K562 (cell line): ENCODE measurements around the gene ABCG5. TPM values are rescaled to one million over a fixed set of nuclear protein-coding genes. Genes with fewer than 3 reads are reported as not detected.

Source experiments
- ATAC-seq: fragments of 200-7000 bp; cut with Tn5 transposase; 3 replicates; pipeline ENCODE4 v1.9.1; 2020; ENCODE audit warnings: moderate library complexity
- BruUV-seq: library from RNA; stranded (reverse); fragments of 400-500 nt; replicated peaks from 2 replicates; lab custom pipeline; 2021; lab: Mats Ljungman, UMichigan
- CTCF ChIA-PET: fragments of 300-600 bp; formaldehyde crosslinking; extraction: SDS; loops from one replicate; lab custom pipeline; 2021; ENCODE audit warnings: low intra/inter-chr PET ratio; lab: Yijun Ruan, JAX
- POLR2A ChIA-PET: fragments of 300-600, 350-650 bp; sonication (Branson Sonifier 250); formaldehyde crosslinking; extraction: SDS; loops from one replicate; lab custom pipeline; 2021; ENCODE audit warnings: antibody characterized with exemption, inconsistent platforms; lab: Yijun Ruan, JAX
- DNase-seq, 4 experiments: peaks; one replicate each; pipeline versions ENCODE4 v3.0.0 to v3.0.0-alpha.2; 2011 to 2018; ENCODE audit warnings: low spot score in 3 of 4, mixed read lengths in 3 of 4; ENCODE audit errors: extremely low read depth in 1 of 4
- FAIRE-seq: peaks from 2 replicates; lab custom pipeline; 2011; peaks lifted over from hg19 to GRCh38; lab: Jason Lieb, UNC
- H2AFZ ChIP-seq: 2 replicates; pipeline ENCODE4 v1.6.0; 2011; ENCODE audit warnings: low read depth, low read length, control low read depth, inconsistent platforms
- H3K27ac ChIP-seq: fragments of 200-600 bp; 3 replicates; pipeline ENCODE4 v1.8.0; 2011; ENCODE audit warnings: low read depth, mild to moderate bottlenecking, control low read depth, inconsistent platforms, low read length, moderate library complexity, mixed read lengths; ENCODE audit errors: extremely low read depth
- H3K27me3 ChIP-seq, 2 experiments: fragments of 300-600 bp in 1 of 2; 2 replicates in 1 of 2; 3 replicates in 1 of 2; pipeline versions ENCODE4 v1.6.0 to v1.8.0; 2011; ENCODE audit warnings: inconsistent platforms in 2 of 2, low read length in 2 of 2, mild to moderate bottlenecking in 1 of 2, mixed read lengths in 1 of 2, moderate library complexity in 1 of 2; ENCODE audit not compliant: control insufficient read depth in 2 of 2, insufficient read depth in 2 of 2
- H3K36me3 ChIP-seq: fragments of 300-600 bp; 3 replicates; pipeline ENCODE4 v1.8.0; 2011; ENCODE audit warnings: mild to moderate bottlenecking, low read length, inconsistent platforms; ENCODE audit not compliant: control insufficient read depth, insufficient read depth
- H3K4me1 ChIP-seq, 2 experiments: fragments of 200-600 bp in 1 of 2; replicated peaks in 1 of 2; 2 replicates in 1 of 2; 3 replicates in 1 of 2; pipeline versions ENCODE4 v1.5.1 to v1.8.0; 2011; ENCODE audit warnings: inconsistent platforms in 2 of 2, low read length in 2 of 2, mild to moderate bottlenecking in 1 of 2, mixed read lengths in 1 of 2, moderate library complexity in 1 of 2; ENCODE audit not compliant: control insufficient read depth in 2 of 2, insufficient read depth in 2 of 2
- H3K4me2 ChIP-seq: 2 replicates; pipeline ENCODE4 v1.6.1; 2011; ENCODE audit warnings: low read length, control low read depth, inconsistent platforms, mixed read lengths; ENCODE audit not compliant: insufficient read depth
- H3K4me3 ChIP-seq: fragments of 200-600 bp; sonication (generic), shearing (Covaris generic); 2 replicates; pipeline ENCODE4 v1.5.1; 2016; ENCODE audit warnings: control low read depth, inconsistent platforms
- H3K79me2 ChIP-seq: fragments of 200-600 bp; 3 replicates; pipeline ENCODE4 v1.8.0; 2011; ENCODE audit warnings: low read length, inconsistent platforms; ENCODE audit not compliant: control insufficient read depth, insufficient read depth
- H3K9ac ChIP-seq, 2 experiments: 2 replicates each; pipeline versions ENCODE4 v1.6.0 to v1.6.1; 2011; ENCODE audit warnings: low read depth in 2 of 2, low read length in 2 of 2, control low read depth in 1 of 2, inconsistent platforms in 1 of 2, mild to moderate bottlenecking in 1 of 2, mixed read lengths in 1 of 2; ENCODE audit not compliant: insufficient read depth in 1 of 2
- H3K9me1 ChIP-seq: one replicate; pipeline ENCODE4 v1.6.0; 2011; ENCODE audit warnings: inconsistent platforms, mild to moderate bottlenecking, low read length, moderate library complexity; ENCODE audit not compliant: control insufficient read depth, insufficient read depth
- H3K9me3 ChIP-seq: replicated peaks from 2 replicates; pipeline ENCODE4 v1.5.1; 2011; ENCODE audit warnings: low read depth, low read length, inconsistent platforms; ENCODE audit not compliant: control insufficient read depth, insufficient read depth
- H4K20me1 ChIP-seq: replicated peaks from 2 replicates; pipeline ENCODE4 v1.6.1; 2011; ENCODE audit warnings: low read length, inconsistent platforms, mixed read lengths; ENCODE audit not compliant: control insufficient read depth, insufficient read depth
- LCOR ChIP-seq: sonication (generic); formaldehyde crosslinking; IDR thresholded peaks from 2 replicates; pipeline ENCODE4 v1.8.0; 2022; ENCODE audit warnings: mild to moderate bottlenecking, missing genetic modification reagents
- NCOA6 ChIP-seq: fragments of 450-650 bp; IDR thresholded peaks from 2 replicates; pipeline ENCODE4 v1.6.1; 2017; ENCODE audit warnings: mild to moderate bottlenecking
- NFIC ChIP-seq: fragments of 450-650 bp; IDR thresholded peaks from 2 replicates; pipeline ENCODE4 v1.6.1; 2017; ENCODE audit warnings: mild to moderate bottlenecking, inconsistent platforms
- RBM39 ChIP-seq: fragments of 200-400 bp; formaldehyde crosslinking; optimal IDR thresholded peaks from 2 replicates; pipeline ENCODE3; 2018; ENCODE audit warnings: low read depth, low read length
- SAP30 ChIP-seq: fragments of 200-600 bp; sonication (generic); IDR thresholded peaks from 2 replicates; pipeline ENCODE4 v1.6.1; 2012; ENCODE audit warnings: borderline replicate concordance, low read depth, mild to moderate bottlenecking, moderate library complexity, low read length, control low read depth, inconsistent platforms; ENCODE audit not compliant: insufficient read depth, poor library complexity, severe bottlenecking
- ZFP30 ChIP-seq: fragments of 250-450 bp; sonication (Bioruptor Pico); IDR thresholded peaks from 2 replicates; pipeline ENCODE4 v1.8.0; 2022; ENCODE audit warnings: moderate library complexity, mild to moderate bottlenecking, inconsistent platforms, borderline replicate concordance
- ZFP91 ChIP-seq: sonication (generic); formaldehyde crosslinking; IDR thresholded peaks from 2 replicates; pipeline ENCODE4 v1.8.0; 2022; ENCODE audit warnings: mild to moderate bottlenecking, missing genetic modification reagents
- ZNF318 ChIP-seq, 2 experiments: fragments of 450-650 bp; IDR thresholded peaks; 2 replicates each; pipeline ENCODE4 v1.6.1; 2016; ENCODE audit warnings: mild to moderate bottlenecking in 2 of 2, borderline replicate concordance in 1 of 2, low read depth in 1 of 2, moderate library complexity in 1 of 2
- ZNF584 ChIP-seq: fragments of 200-800 bp; sonication (Bioruptor generic); IDR thresholded peaks from 2 replicates; pipeline ENCODE4 v1.6.1; 2016; ENCODE audit warnings: low read depth, mild to moderate bottlenecking, missing genetic modification characterization, missing compliant biosample characterization
- ZNF699 ChIP-seq: fragments of 250-450 bp; sonication (Bioruptor Pico); IDR thresholded peaks from 2 replicates; pipeline ENCODE4 v1.8.0; 2021; ENCODE audit warnings: mild to moderate bottlenecking, moderate library complexity; ENCODE audit not compliant: insufficient replicate concordance
- ZNF766 ChIP-seq: fragments of 200-800 bp; sonication (Bioruptor generic); conservative IDR thresholded peaks from 2 replicates; pipeline ENCODE4 v1.6.1; 2016; ENCODE audit warnings: missing genetic modification characterization, missing compliant biosample characterization
- WGBS: fragments of 100-300 bp; shearing (Covaris generic); methylation state at CpG from one replicate; pipeline ENCODE4 v1.1.6; 2016; ENCODE audit warnings: low coverage, mixed read lengths; ENCODE audit not compliant: insufficient coverage; ENCODE audit errors: missing lambda C conversion rate; 5-methylcytosine and 5-hydroxymethylcytosine counted together
- in situ Hi-C: fragments of 300-500 bp; cut with MboI; formaldehyde crosslinking; loops from 4 replicates; pipeline ENCODE4 v1.15.0; 2018; ENCODE audit warnings: inconsistent platforms, mixed read lengths
- intact Hi-C: fragments of 100-400 bp; cut with micrococcal nuclease; formaldehyde crosslinking; loops from 2 replicates; pipeline ENCODE4 v1.14.2; 2022
- polyA plus RNA-seq, 8 experiments: library from polyadenylated mRNA; depleted of rRNA in 4 of 8; stranded (reverse) in 5 of 8; unstranded in 3 of 8; fragments of >200 nt; fragmentation: Nextera tagmentation in 2 of 8; fragmentation: Illumina TruSeq in 1 of 8; extraction: Ambion mirVana in 2 of 8; extraction: Trizol in 1 of 8; gene quantifications; 2 replicates each; pipeline versions ENCODE4 v1.2.1 to v1.2.3, GENCODE V29; 2011 to 2014; ENCODE audit warnings: inconsistent platforms in 1 of 8, missing spikeins in 1 of 8
- total RNA-seq, 7 experiments: library from RNA; depleted of rRNA in 6 of 7; stranded (reverse); fragments of >200 nt in 6 of 7; fragmentation: Illumina TruSeq in 2 of 7; extraction: Trizol in 2 of 7; gene quantifications; 2 replicates each; pipeline versions ENCODE4 v1.2.1 to v1.2.3, GENCODE V29; 2011 to 2021; ENCODE audit warnings: low replicate concordance in 1 of 7

ABCG5 gene
- total and polyA plus RNA-seq, 9 of the 15 experiments (the other 6 are each of a cell fraction or from before 2014, with no cell fraction given) = 0.01 TPM; not detected in 7

GRCh38 chr2:43814711-43815110 is 23.9 kb downstream of the ABCG5 start (continued):
- no peak for TF ChIP-seq ZNF318 (IDR thresholded peaks at IDR 0.05; ENCODE audit: borderline replicate concordance in 1 of 2, low read depth in 1 of 2)
- TF ChIP-seq, all 486 proteins: peak for 0

- no peaks in the 10 kb centered on the region for H3K79me2 ChIP-seq
- CTCF ChIA-PET = no interaction called here
- TF ChIP-seq ZFP30 (CRISPR knock-in tag) (no peak), ZNF699 (CRISPR knock-in tag) (no peak), ZNF766 (CRISPR knock-in tag) (no peak), NFIC (no peak), LCOR (CRISPR knock-in tag) (no peak), RBM39 (no peak), NCOA6 (no peak), ZFP91 (no peak), SAP30 (no peak), ZNF584 (no peak)
Observed at GRCh38 chr2:43812947-43813346, 25.7 kb downstream of the ABCG5 start.

More at GRCh38 chr2:43812947-43813346, 25.7 kb downstream of the ABCG5 start:
- no peaks in the 10 kb centered on the region for H3K9me1 ChIP-seq
- 38% methylated on average over 2 of the region's 2 CpGs for WGBS
- H3K4me1 ChIP-seq = no peaks in the 10 kb centered on the region; a peak in 1 of 5 replicates
- ATAC-seq (no peak), FAIRE-seq (no peak), DNase-seq (no peak)
- H3K4me2 ChIP-seq = no peak overlapping the region
- H3K27me3 ChIP-seq = no peaks in the 10 kb centered on the region
- no peaks in the 10 kb centered on the region for H4K20me1 ChIP-seq
- in situ Hi-C loops (no loop called here), intact Hi-C loops (no loop called here)
- no peaks in the 10 kb centered on the region for H3K9me3 ChIP-seq
- H3K36me3 ChIP-seq = no peaks in the 10 kb centered on the region
- POLR2A ChIA-PET = interaction anchor here (0.6 to 0.9 kb wide), 2 partner anchors 180 to 182 kb away, joined by 3 to 4 read pairs; no protein-coding TSS in a partner anchor
- no TSS peak for BruUV-seq
- H3K4me3 ChIP-seq = no peak overlapping the region
- H3K9ac ChIP-seq = no peak overlapping the region
- H2AFZ ChIP-seq = no peak overlapping the region
- no peak overlapping the region for H3K27ac ChIP-seq
